T47D (cell line): ENCODE data around the gene TRPC6.
A peak's percentile ranks its signal among the peaks of the same experiment; 100 is the strongest.

ENCODE experiments used
- DNase-seq, 2 experiments: peaks; one replicate each; pipeline versions ENCODE4 v3.0.0 to v3.0.0-alpha.2; 2011 to 2012; ENCODE audit warnings: low read depth in 1 of 2, low spot score in 1 of 2
- JUND ChIP-seq: IDR thresholded peaks from 2 replicates; pipeline ENCODE4 v1.6.1; 2012; ENCODE audit warnings: low read depth
- in situ Hi-C: cut with HindIII; loops from 2 replicates; pipeline ENCODE4 v1.10.0; 2016; ENCODE audit warnings: low sequenced_read_pairs, low pct_unique_long_range_greater_than_20kb

TRPC6 gene

GRCh38 chr11:101583251-101584128, at the start of gene TRPC6:
TRPC6 (minus strand) TSS chr11:101584007; CDS start chr11:101583503, 504 bp downstream.
- TF ChIP-seq JUND: no peak
- in situ Hi-C loops: no loop called here
- peak; percentile 46 to 62 for DNase-seq

- DNase-seq: peak in 1 of 2 experiments; percentile 29
- no peak for TF ChIP-seq JUND
- in situ Hi-C loops: no loop called here
Observed at GRCh38 chr11:101620026-101620425, 36.2 kb upstream of the TRPC6 start.

- no peak for DNase-seq
- in situ Hi-C loops: no loop called here
Observed at GRCh38 chr11:101618709-101619108, 34.9 kb upstream of the TRPC6 start.

GRCh38 chr11:101617735-101618332, 34.0 kb upstream of the TRPC6 start:
- in situ Hi-C loops: no loop called here
- no peak for TF ChIP-seq JUND
- no peak for DNase-seq

More at GRCh38 chr11:101618709-101619108, 34.9 kb upstream of the TRPC6 start:
- no peak for TF ChIP-seq JUND

GRCh38 chr11:101612481-101612880, 28.7 kb upstream of the TRPC6 start:
- in situ Hi-C loops: no loop called here
- TF ChIP-seq JUND: no peak
- no peak for DNase-seq

- in situ Hi-C loops: no loop called here
- no peak for TF ChIP-seq JUND
- DNase-seq: no peak
Observed at GRCh38 chr11:101600924-101601323, 17.1 kb upstream of the TRPC6 start.

- in situ Hi-C loops: no loop called here
- TF ChIP-seq JUND: no peak
- DNase-seq: no peak
Observed at GRCh38 chr11:101586965-101587364, 3.2 kb upstream of the TRPC6 start.

GRCh38 chr11:101584655-101585054, 848 bp upstream of the TRPC6 start:
- in situ Hi-C loops: no loop called here
- TF ChIP-seq JUND: no peak
- no peak for DNase-seq

- in situ Hi-C loops: no loop called here
- no peak for DNase-seq
- TF ChIP-seq JUND: no peak
Observed at GRCh38 chr11:101584129-101584515, 315 bp upstream of the TRPC6 start.

- TF ChIP-seq JUND: no peak
- DNase-seq: no peak
- in situ Hi-C loops: no loop called here
Observed at GRCh38 chr11:101582989-101583250, 887 bp downstream of the TRPC6 start.

GRCh38 chr11:101582236-101582988, 1.4 kb downstream of the TRPC6 start:
- DNase-seq: no peak
- TF ChIP-seq JUND: no peak
- in situ Hi-C loops: no loop called here

- TF ChIP-seq JUND: no peak
- DNase-seq: no peak
- in situ Hi-C loops: no loop called here
Observed at GRCh38 chr11:101577461-101577860, 6.3 kb downstream of the TRPC6 start.

GRCh38 chr11:101576456-101576855, 7.4 kb downstream of the TRPC6 start:
- DNase-seq: no peak
- no peak for TF ChIP-seq JUND
- in situ Hi-C loops: no loop called here
